Measurements from ENCODE around the gene RTRAF.

GRCh38 chr14:52023518-52023917 is 34.2 kb downstream of the RTRAF start:
- TF ChIP-seq ZBTB21 (CRISPR knock-in tag; IDR thresholded peaks at IDR 0.05; ENCODE audit: borderline replicate concordance) (no peak), ZNF232 (CRISPR knock-in tag; IDR thresholded peaks at IDR 0.05) (no peak), CREB1 (CRISPR knock-in tag; IDR thresholded peaks at IDR 0.05) (no peak), CTCF (IDR thresholded peaks at IDR 0.05) (no peak), ZSCAN18 (CRISPR knock-in tag; IDR thresholded peaks at IDR 0.05) (no peak), ZNF671 (CRISPR knock-in tag; IDR thresholded peaks at IDR 0.05) (no peak), ZMAT4 (CRISPR knock-in tag; IDR thresholded peaks at IDR 0.05) (no peak)

Data from WTC11 (cell line).